HepG2 (cell line): Measurements from ENCODE around the gene FCAMR. TPM values are rescaled to one million over a fixed set of nuclear protein-coding genes. Genes with fewer than 3 reads are reported as not detected.

Experiments
- ARNT2 ChIP-seq: sonication (generic); formaldehyde crosslinking; IDR thresholded peaks from 2 replicates; pipeline ENCODE4 v1.8.0; 2022; ENCODE audit warnings: mild to moderate bottlenecking, low read depth, missing genetic modification reagents, moderate library complexity
- CBFB ChIP-seq: sonication (generic); formaldehyde crosslinking; IDR thresholded peaks from 2 replicates; pipeline ENCODE4 v1.4.0; 2020; ENCODE audit warnings: missing genetic modification reagents
- DMAP1 ChIP-seq: IDR thresholded peaks from 2 replicates; pipeline ENCODE4 v1.6.1; 2016
- HES4 ChIP-seq: sonication (generic); formaldehyde crosslinking; IDR thresholded peaks from 2 replicates; pipeline ENCODE4 v1.9.0; 2021; ENCODE audit warnings: mild to moderate bottlenecking, missing genetic modification reagents, borderline replicate concordance
- HNRNPUL1 ChIP-seq: fragments of 200-400 bp; formaldehyde crosslinking; IDR thresholded peaks from 2 replicates; pipeline ENCODE4 v1.6.1; 2017; ENCODE audit warnings: low read depth, mild to moderate bottlenecking, low read length, moderate library complexity
- KDM5A ChIP-seq: fragments of 200-600 bp; sonication (generic); IDR thresholded peaks from 2 replicates; pipeline ENCODE4 v1.7.0; 2018; ENCODE audit warnings: antibody characterized with exemption, mild to moderate bottlenecking, low read length, borderline replicate concordance
- KMT2B ChIP-seq: IDR thresholded peaks from 2 replicates; pipeline ENCODE4 v1.6.1; 2016; ENCODE audit warnings: missing genetic modification reagents, missing compliant biosample characterization
- MYNN ChIP-seq: sonication (generic); formaldehyde crosslinking; IDR thresholded peaks from 2 replicates; pipeline ENCODE4 v1.4.0; 2020; ENCODE audit warnings: mild to moderate bottlenecking, low read depth, missing genetic modification reagents
- NFE2L1 ChIP-seq: sonication (generic); formaldehyde crosslinking; IDR thresholded peaks from 2 replicates; pipeline ENCODE4 v1.4.0; 2020; ENCODE audit warnings: missing genetic modification reagents, mild to moderate bottlenecking, borderline replicate concordance
- ZNF350 ChIP-seq: sonication (generic); formaldehyde crosslinking; IDR thresholded peaks from 2 replicates; pipeline ENCODE4 v1.4.0; 2020; ENCODE audit warnings: mild to moderate bottlenecking, low read depth, missing genetic modification reagents, borderline replicate concordance
- polyA plus RNA-seq, 8 experiments: library from polyadenylated mRNA; depleted of rRNA in 3 of 8; stranded (reverse) in 7 of 8; unstranded in 1 of 8; fragments of >200 nt; fragmentation: Illumina TruSeq in 4 of 8; extraction: Trizol in 4 of 8; gene quantifications; 2 replicates each; pipeline versions ENCODE4 v1.2.1 to v1.2.3, GENCODE V29; 2011 to 2016; ENCODE audit warnings: low read depth in 4 of 8, missing spikeins in 1 of 8, mixed read lengths in 1 of 8; ENCODE audit not compliant: insufficient read depth in 1 of 8
- total RNA-seq, 5 experiments: library from RNA; depleted of rRNA; stranded (reverse); fragments of >200 nt; fragmentation: Illumina TruSeq; extraction: Trizol; gene quantifications; 2 replicates each; pipeline ENCODE4 v1.2.3, GENCODE V29; 2016; ENCODE audit warnings: low read depth in 1 of 5
- TF ChIP-seq, protein P1 (sequence below): sonication (generic); formaldehyde crosslinking; IDR thresholded peaks from 2 replicates; pipeline ENCODE4 v1.4.0; 2020; ENCODE audit warnings: missing genetic modification reagents
- TF ChIP-seq, protein P2 (sequence below): sonication (generic); formaldehyde crosslinking; IDR thresholded peaks from 2 replicates; pipeline ENCODE4 v1.5.0; 2020; ENCODE audit warnings: missing genetic modification reagents
- TF ChIP-seq, protein P3 (sequence below): IDR thresholded peaks from 2 replicates; pipeline ENCODE4 v1.6.1; 2016; ENCODE audit warnings: control low read depth
- TF ChIP-seq, protein P4 (sequence below): sonication (generic); formaldehyde crosslinking; IDR thresholded peaks from 2 replicates; pipeline ENCODE4 v1.8.0; 2023; ENCODE audit warnings: mild to moderate bottlenecking, missing genetic modification reagents
- TF ChIP-seq, protein P5 (sequence below): conservative IDR thresholded peaks from 2 replicates; pipeline ENCODE4 v1.6.1; 2018; ENCODE audit warnings: missing genetic modification reagents
- TF ChIP-seq, protein P6 (sequence below): sonication (generic); formaldehyde crosslinking; conservative IDR thresholded peaks from 2 replicates; pipeline ENCODE4 v1.5.0; 2020; ENCODE audit warnings: missing genetic modification reagents
- TF ChIP-seq, protein P7 (sequence below): sonication (generic); formaldehyde crosslinking; IDR thresholded peaks from 2 replicates; pipeline ENCODE4 v1.5.1; 2020; ENCODE audit warnings: missing genetic modification reagents, mild to moderate bottlenecking, borderline replicate concordance

FCAMR gene
- total and polyA plus RNA-seq, 2 of the 13 experiments (the other 11 are each of a cell fraction or from before 2014, with no cell fraction given) = not detected

DNA sequence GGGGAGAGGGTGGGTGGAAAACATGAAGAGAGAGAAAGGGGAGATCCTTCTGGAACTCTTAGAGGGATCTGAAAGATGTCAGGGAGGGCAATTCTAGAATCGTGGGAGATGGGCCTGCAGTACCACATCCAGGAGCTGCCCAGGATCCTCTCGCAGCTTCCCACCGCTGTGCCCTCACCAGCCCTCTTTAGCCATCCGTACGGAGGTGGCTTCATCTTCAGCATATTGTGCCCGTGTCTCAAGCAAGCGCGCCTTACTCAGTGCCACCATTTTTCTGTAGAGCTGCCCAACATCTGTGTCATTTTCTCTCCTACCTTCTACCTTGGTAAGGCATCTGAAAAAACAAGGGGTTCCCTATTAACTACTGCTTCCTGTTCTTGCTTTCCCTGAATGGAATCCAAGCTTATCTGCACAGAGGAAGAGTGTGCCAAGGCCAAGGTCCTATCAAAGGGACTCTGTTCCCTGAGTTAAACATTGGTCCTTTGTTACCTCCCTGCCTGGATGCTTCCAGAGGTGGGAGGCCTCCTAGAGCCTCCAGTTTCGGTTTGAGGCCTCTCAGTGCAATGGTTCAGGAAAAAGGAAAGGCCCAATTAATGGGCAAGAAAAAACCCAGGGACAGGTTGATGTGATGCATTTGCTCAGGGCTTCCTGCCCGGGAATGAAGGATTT lies 39.1 kb upstream of the FCAMR start (continued):
- TF ChIP-seq, protein P1, sequence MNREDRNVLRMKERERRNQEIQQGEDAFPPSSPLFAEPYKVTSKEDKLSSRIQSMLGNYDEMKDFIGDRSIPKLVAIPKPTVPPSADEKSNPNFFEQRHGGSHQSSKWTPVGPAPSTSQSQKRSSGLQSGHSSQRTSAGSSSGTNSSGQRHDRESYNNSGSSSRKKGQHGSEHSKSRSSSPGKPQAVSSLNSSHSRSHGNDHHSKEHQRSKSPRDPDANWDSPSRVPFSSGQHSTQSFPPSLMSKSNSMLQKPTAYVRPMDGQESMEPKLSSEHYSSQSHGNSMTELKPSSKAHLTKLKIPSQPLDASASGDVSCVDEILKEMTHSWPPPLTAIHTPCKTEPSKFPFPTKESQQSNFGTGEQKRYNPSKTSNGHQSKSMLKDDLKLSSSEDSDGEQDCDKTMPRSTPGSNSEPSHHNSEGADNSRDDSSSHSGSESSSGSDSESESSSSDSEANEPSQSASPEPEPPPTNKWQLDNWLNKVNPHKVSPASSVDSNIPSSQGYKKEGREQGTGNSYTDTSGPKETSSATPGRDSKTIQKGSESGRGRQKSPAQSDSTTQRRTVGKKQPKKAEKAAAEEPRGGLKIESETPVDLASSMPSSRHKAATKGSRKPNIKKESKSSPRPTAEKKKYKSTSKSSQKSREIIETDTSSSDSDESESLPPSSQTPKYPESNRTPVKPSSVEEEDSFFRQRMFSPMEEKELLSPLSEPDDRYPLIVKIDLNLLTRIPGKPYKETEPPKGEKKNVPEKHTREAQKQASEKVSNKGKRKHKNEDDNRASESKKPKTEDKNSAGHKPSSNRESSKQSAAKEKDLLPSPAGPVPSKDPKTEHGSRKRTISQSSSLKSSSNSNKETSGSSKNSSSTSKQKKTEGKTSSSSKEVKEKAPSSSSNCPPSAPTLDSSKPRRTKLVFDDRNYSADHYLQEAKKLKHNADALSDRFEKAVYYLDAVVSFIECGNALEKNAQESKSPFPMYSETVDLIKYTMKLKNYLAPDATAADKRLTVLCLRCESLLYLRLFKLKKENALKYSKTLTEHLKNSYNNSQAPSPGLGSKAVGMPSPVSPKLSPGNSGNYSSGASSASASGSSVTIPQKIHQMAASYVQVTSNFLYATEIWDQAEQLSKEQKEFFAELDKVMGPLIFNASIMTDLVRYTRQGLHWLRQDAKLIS (CRISPR knock-in tag) = no peak
- TF ChIP-seq CBFB (CRISPR knock-in tag) = 0 out of 2 replicates have a peak, but pooled peaks have one; percentile 17
- TF ChIP-seq NFE2L1 (CRISPR knock-in tag) = no peak
- TF ChIP-seq, protein P2, sequence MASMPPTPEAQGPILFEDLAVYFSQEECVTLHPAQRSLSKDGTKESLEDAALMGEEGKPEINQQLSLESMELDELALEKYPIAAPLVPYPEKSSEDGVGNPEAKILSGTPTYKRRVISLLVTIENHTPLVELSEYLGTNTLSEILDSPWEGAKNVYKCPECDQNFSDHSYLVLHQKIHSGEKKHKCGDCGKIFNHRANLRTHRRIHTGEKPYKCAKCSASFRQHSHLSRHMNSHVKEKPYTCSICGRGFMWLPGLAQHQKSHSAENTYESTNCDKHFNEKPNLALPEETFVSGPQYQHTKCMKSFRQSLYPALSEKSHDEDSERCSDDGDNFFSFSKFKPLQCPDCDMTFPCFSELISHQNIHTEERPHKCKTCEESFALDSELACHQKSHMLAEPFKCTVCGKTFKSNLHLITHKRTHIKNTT (CRISPR knock-in tag) = no peak
- TF ChIP-seq, protein P3, sequence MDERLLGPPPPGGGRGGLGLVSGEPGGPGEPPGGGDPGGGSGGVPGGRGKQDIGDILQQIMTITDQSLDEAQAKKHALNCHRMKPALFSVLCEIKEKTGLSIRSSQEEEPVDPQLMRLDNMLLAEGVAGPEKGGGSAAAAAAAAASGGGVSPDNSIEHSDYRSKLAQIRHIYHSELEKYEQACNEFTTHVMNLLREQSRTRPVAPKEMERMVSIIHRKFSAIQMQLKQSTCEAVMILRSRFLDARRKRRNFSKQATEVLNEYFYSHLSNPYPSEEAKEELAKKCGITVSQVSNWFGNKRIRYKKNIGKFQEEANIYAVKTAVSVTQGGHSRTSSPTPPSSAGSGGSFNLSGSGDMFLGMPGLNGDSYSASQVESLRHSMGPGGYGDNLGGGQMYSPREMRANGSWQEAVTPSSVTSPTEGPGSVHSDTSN (CRISPR knock-in tag) = no peak
- peak; percentile 53; the same call in 1 of the 2 replicates for TF ChIP-seq KMT2B
- peak; percentile 21; the same call in 1 of the 2 replicates for TF ChIP-seq DMAP1
- TF ChIP-seq, protein P4, sequence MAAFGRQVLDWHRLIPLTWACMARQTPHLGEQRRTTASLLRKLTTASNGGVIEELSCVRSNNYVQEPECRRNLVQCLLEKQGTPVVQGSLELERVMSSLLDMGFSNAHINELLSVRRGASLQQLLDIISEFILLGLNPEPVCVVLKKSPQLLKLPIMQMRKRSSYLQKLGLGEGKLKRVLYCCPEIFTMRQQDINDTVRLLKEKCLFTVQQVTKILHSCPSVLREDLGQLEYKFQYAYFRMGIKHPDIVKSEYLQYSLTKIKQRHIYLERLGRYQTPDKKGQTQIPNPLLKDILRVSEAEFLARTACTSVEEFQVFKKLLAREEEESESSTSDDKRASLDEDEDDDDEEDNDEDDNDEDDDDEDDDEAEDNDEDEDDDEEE (CRISPR knock-in tag) = no peak
- TF ChIP-seq, protein P5, sequence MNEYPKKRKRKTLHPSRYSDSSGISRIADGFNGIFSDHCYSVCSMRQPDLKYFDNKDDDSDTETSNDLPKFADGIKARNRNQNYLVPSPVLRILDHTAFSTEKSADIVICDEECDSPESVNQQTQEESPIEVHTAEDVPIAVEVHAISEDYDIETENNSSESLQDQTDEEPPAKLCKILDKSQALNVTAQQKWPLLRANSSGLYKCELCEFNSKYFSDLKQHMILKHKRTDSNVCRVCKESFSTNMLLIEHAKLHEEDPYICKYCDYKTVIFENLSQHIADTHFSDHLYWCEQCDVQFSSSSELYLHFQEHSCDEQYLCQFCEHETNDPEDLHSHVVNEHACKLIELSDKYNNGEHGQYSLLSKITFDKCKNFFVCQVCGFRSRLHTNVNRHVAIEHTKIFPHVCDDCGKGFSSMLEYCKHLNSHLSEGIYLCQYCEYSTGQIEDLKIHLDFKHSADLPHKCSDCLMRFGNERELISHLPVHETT (CRISPR knock-in tag) = no peak
- TF ChIP-seq, protein P6, sequence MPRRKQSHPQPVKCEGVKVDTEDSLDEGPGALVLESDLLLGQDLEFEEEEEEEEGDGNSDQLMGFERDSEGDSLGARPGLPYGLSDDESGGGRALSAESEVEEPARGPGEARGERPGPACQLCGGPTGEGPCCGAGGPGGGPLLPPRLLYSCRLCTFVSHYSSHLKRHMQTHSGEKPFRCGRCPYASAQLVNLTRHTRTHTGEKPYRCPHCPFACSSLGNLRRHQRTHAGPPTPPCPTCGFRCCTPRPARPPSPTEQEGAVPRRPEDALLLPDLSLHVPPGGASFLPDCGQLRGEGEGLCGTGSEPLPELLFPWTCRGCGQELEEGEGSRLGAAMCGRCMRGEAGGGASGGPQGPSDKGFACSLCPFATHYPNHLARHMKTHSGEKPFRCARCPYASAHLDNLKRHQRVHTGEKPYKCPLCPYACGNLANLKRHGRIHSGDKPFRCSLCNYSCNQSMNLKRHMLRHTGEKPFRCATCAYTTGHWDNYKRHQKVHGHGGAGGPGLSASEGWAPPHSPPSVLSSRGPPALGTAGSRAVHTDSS = no peak
- TF ChIP-seq ARNT2 (CRISPR knock-in tag) = no peak
- no peak for TF ChIP-seq HNRNPUL1
- TF ChIP-seq ZNF350 (CRISPR knock-in tag) = no peak
- TF ChIP-seq, protein P7, sequence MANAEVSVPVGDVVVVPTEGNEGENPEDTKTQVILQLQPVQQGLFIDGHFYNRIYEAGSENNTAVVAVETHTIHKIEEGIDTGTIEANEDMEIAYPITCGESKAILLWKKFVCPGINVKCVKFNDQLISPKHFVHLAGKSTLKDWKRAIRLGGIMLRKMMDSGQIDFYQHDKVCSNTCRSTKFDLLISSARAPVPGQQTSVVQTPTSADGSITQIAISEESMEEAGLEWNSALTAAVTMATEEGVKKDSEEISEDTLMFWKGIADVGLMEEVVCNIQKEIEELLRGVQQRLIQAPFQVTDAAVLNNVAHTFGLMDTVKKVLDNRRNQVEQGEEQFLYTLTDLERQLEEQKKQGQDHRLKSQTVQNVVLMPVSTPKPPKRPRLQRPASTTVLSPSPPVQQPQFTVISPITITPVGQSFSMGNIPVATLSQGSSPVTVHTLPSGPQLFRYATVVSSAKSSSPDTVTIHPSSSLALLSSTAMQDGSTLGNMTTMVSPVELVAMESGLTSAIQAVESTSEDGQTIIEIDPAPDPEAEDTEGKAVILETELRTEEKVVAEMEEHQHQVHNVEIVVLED = no peak
- TF ChIP-seq KDM5A = no peak
- TF ChIP-seq MYNN = no peak
- no peak for TF ChIP-seq HES4 (CRISPR knock-in tag)
